HG03571 (cell line): ENCODE data around the gene ZNF326.
A peak's percentile ranks its signal among the peaks of the same experiment; 100 is the strongest.
"Not testable (repeated sequence)": the region's sequence is repeated elsewhere in the genome, so short reads cannot be mapped to it uniquely, and the experiment has no call there.

ENCODE experiments used
- ATAC-seq: cut with Tn5 transposase; IDR thresholded peaks from one replicate; pipeline ENCODE4 v1.9.1; 2021; ENCODE audit not compliant: unreplicated experiment

The ZNF326 gene

DNA sequence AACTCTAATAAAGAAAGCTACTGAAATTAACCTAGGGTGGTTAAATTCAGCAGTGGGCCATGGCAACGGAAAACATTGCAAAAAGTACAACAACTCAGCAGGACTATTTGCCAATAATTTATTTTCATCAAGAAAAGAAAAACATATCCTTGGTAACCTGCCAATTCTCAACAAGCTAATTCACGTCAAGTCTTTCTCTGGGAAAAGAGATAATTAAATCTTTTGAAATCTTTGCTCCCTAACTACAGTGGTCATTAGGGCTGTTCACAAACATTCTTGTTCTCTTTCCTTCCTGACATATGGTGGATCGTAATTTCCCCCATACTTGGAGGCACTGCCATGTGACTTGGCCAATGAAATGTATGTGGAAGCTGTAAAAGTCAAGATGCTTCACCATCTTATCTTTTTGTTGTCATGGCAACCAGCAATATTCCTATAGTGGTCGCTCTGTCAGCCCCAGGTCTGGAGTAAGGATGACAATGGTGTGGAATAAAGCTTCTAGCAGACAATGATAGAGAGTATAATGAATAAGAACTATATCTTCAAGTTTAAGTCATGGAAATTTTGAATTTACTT lies 29.6 kb upstream of the ZNF326 start:
- ATAC-seq, result no peak

GRCh38 chr1:89966656-89967055 lies 28.3 kb upstream of the ZNF326 start:
- ATAC-seq, result no peak

- ATAC-seq, result no peak
Measured at GRCh38 chr1:89971600-89971999, 23.3 kb upstream of the ZNF326 start.

DNA sequence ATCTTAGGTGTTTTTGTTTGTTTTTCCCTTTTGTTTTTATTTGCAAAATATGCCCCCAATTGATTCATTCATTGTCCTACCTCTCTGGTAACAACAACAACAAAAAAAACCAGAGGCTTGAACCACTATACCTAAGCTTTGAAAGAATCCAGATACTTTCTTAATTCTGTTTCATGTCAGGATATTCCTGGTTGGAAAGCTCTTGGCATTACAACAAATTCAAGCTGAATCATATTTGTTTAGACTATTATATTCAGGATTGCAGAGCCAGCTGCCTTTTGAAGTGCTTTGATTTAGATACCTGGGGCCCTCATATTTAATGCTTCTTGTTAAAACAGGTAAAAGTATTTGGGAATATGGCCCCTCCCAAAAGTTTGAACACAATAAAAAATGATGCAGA lies 22.9 kb upstream of the ZNF326 start:
- ATAC-seq, result no peak

GRCh38 chr1:89973471-89974127 lies 21.3 kb upstream of the ZNF326 start:
- ATAC-seq, result no peak

GRCh38 chr1:89974256-89974655 lies 20.7 kb upstream of the ZNF326 start:
- no peak for ATAC-seq

DNA sequence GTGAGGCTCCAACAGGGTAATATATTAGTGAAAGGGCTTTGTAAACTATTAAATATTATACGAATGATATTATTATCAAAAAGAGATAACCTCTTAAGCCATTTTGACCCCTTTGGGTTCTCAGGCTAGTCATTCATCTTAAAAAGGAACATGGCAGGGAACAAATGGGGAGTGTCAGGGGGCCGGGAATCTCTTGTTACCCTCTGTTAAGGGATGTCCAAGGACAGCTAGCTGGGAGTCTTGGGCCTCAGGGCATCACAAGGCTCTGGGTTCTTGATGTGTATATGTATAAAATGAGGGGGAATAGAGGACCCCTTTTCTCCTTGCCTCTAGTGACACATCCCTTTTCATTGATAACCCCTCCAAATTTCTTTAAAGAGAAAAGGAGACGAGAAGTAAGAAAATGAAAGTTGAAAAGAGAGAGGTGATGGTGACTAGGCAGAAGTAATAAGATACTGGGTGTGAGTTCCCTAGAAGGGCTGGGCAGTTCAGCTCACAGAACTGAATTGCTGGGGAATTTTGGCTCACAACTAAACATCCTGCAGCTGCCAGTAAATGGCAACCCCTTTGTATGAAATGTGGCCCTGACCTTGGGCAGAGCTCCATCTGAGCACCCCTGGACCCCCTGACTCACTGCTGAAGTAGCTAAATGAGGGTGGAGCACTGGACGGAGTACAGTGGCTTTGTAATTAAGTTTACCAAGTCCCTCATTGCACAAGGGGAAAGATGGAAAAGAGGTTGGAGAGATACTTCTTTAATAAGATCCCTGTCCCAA lies 20.0 kb upstream of the ZNF326 start:
- no peak for ATAC-seq

DNA sequence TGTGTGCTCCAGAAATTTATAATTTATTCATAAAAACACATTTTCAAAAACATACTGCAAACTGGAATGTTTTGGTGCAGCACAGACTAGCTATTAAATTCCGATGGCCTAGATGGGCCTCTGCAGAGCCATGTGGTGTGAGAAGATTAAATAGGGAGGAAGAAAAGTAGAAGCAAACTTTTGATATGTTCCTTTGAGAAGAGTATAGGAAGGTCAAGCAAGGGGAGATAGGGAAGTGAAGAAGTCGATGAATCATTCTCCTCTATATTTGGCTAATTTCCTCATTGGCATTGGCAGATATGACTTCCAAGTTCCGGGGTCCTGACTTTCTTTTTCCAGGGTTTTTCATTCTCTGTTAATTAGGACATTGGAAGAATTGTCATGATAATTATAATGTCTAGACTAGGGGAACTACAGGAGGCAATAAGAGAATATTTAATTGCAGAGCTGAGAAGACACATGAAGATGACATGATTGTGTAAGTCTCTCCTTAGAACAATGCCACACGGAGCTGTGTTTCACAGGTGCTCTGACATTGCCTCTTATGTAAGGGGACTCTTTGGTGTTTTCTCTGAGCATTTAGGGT lies 19.3 kb upstream of the ZNF326 start:
- ATAC-seq, result no peak

DNA sequence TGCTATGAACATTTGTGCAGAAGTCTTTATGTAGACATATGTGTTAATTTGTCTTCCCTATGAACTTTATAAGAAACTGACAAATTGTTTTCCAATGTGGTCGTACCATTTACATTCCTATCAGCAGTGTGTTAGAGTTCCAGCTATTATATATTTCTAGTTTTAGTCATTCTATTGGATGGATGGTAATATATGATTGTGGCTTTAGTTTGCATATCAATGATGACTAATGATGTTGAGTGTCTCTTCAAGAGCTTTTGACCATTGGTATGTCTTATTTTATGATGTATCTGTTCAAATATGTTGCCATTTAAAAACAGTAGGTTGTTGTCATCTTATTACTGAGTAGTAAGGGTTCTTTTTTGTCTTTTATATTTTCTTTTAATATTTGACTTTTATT lies 16.2 kb upstream of the ZNF326 start:
- ATAC-seq, result no peak

DNA sequence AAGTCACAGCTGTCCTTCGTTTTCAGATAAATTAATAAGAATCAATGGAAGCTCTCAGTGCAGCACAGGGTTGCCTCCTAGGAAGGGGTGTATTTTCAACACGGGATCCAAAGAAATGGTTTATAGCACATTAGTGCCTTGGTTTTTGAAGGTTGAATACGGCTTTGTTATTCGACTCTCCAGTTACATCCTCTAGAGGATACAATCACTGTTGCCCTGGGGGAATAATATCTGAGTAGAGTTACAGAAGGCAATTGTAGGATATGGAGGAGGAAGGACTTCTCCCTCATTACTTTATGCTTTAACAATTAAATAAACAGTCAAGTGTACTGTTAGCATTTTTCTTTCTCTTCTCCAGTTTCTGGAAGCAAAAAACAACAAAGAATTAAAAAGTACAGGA lies 14.3 kb upstream of the ZNF326 start:
- ATAC-seq, result no peak

DNA sequence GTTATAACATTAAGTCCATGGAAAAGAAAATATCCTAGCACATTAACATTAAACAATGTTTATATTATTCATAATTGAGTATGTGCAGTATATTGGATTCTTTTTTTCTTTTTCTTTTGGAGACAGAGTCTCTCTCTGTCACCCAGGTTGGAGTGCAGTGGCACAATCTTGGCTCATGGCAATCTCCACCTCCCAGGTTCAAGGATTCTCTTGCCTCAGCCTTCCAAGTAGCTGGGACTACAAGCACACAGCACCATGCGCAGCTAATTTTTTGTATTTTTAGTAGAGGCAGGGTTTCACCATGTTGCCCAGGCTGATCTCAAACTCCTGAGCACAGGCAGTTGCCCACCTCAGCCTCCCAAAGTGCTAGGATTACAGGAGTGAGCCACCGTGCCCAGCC lies 12.1 kb upstream of the ZNF326 start:
- ATAC-seq, result not testable (repeated sequence)

GRCh38 chr1:89984564-89985116 lies 10.3 kb upstream of the ZNF326 start:
- not testable (repeated sequence) for ATAC-seq

GRCh38 chr1:89986020-89986419 lies 8.9 kb upstream of the ZNF326 start:
- ATAC-seq, result no peak

GRCh38 chr1:89987159-89987819 lies 7.6 kb upstream of the ZNF326 start:
- ATAC-seq, result peak; percentile 73

DNA sequence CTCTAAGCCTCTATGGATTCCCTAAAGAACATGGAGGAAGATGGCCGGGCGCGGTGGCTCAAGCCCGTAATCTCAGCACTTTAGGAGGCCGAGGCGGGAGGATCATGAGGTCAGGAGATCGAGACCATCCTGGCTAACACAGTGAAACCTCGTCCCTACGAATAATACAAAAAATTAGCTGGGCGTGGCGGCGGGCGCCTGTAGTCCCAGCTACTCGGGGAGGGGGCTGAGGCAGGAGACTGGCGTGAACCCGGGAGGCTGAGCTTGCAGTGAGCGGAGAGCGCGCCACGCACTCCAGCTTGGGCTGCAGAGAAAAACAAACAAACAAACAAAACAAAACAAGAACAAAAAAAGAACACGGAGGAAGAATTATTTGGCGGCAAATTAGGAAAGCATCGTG lies 5.8 kb upstream of the ZNF326 start:
- no peak for ATAC-seq

- no peak for ATAC-seq
Measured at GRCh38 chr1:89989799-89990198, 5.1 kb upstream of the ZNF326 start.

DNA sequence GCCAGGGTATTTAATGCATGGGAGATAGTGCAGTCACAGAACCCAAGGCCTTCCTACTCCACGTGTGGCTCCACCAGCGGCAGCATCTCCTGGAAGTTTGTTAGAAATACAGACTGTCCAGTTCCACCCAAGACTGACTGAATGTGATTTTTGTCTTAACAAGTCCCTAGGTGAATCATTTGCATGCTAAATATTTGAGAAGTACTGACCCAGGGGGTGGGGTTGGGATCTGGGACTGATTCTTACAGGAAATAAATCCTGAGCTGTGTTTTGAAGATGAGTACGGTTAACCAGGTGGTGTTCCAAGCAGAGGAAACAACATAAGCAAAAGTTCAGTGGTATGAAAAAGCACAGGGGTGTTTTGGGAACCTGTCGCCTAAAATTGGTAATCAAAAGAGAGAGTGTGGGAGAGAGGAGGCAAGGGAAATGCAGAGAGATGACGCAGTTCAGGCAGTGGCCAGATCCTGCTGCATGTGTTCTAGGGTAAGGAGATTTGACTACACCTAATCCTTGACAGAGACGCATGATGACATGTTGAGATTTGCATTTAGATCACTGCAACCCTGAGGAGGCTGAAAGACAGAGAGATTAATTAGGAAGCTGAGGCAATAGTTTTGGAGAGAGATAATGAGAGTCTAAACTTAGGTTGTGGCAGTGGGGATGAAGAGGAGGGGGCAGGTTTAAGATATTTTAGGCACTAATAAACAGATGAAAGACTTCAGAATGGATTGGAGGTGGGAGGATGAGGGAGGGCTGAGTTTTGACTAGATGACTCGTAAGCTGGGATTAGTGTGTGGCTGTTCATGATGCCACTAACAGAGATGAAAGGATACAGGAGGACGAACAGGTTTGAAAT lies 3.7 kb upstream of the ZNF326 start:
- no peak for ATAC-seq

DNA sequence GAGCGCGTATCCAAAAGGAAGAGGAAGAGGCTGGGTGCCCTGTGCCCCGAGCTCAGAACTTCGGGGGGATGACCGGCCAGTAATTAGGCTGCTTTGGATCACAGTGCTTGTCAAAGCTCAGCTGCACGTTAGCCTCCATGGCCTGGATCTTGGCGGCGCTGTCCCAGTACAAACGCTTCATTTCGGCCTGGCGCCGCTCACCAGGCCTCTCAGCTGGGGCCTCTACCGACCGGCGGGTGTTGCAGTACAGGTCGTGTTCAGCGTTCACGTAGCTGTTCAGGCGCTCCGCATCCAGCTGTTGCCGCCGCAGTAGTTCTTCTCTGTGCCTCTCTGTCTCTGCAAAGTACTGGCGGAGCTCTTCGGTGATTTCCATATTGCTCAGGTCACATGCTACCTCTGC lies 1.4 kb upstream of the ZNF326 start:
- ATAC-seq, result no peak

DNA sequence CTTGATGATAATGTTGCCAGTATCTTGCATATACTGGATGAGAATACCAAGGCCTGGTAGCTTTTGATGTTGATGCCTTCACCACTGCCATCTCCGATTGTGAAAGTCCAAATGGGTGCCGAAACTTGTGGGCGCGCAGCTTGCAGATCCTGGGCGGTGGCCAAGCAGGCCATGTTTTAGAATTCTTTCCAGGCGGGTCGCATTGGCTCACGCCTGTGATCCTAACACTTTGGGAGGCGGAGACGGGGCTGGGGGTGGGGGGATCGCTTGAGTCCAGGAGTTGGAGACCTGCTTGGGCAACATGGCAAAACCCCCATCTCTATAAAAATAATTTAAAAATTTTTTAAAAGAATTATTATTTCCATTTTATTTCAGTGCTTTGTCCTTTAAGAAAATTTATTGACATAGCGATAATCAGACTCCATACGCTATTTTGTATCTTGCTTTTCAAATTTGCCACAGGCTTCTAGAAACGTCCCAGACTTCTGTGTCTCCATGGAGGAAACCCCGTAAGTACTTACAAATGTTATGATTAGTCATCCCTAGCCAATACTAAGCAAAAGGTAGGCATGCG lies 592 bp upstream of the ZNF326 start:
- no peak for ATAC-seq
